NCI-H748 (cell line): ENCODE results near the gene TMEM139.
"Not testable (repeated sequence)": the region's sequence is repeated elsewhere in the genome, so short reads cannot be mapped to it uniquely, and the experiment has no call there.

Source experiments
- DNase-seq: peaks from one replicate; lab custom pipeline; 2025; ENCODE audit not compliant: unreplicated experiment; lab: John Stamatoyannopoulos, UW

TMEM139 gene

DNA sequence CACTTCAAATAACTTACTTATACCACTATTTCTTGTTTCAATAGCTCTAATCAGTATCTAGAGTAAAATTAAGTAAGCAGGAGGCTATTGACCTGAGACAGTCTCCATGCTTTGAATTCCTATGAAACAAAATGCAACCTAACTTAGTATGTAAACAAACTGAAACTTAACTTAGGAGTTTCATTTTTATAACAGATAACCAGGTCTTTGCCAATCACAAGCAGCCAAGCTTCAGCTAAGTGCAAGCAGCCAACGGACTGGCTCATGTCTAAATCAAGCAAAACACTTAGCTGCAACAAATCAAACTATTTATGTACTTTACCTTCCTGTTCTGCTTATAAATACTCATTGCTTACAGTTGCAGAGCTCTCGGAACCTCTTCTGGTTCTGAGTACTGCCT, 25.9 kb upstream of the TMEM139 start:
- no peak for DNase-seq

DNA sequence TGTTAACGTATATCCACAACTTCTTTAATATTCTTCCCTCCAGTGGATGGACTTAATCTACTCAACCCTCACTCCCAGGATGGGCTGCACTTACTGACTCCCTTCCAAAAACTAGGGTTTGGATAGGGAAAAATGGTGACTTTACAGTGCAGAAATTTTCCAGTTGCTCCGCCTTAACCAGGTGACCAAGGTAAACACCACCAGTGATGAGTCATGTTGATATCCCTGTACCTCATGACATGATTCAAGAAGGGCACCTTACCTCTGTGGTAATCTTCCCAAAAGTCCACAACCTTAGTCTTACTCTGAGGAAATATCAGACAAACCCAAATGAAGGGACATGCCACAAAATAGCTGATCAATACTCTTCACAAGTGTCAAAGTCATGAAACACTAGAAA, 25.0 kb upstream of the TMEM139 start:
- DNase-seq = no peak

GRCh38 chr7:143261901-143262300, 22.9 kb upstream of the TMEM139 start:
- DNase-seq = no peak

- DNase-seq = peak; percentile 76
These were observed 21.2 kb upstream of the TMEM139 start, which contains the start of gene GSTK1 for GRCh38 chr7:143263266-143264195. GSTK1 (plus strand) TSS chr7:143263441; CDS start chr7:143263514, 73 bp downstream.

- not testable (repeated sequence) for DNase-seq
These were observed 20.6 kb upstream of the TMEM139 start for GRCh38 chr7:143264196-143264568.

- DNase-seq = no peak
These were observed 19.6 kb upstream of the TMEM139 start for GRCh38 chr7:143265017-143265693.

DNA sequence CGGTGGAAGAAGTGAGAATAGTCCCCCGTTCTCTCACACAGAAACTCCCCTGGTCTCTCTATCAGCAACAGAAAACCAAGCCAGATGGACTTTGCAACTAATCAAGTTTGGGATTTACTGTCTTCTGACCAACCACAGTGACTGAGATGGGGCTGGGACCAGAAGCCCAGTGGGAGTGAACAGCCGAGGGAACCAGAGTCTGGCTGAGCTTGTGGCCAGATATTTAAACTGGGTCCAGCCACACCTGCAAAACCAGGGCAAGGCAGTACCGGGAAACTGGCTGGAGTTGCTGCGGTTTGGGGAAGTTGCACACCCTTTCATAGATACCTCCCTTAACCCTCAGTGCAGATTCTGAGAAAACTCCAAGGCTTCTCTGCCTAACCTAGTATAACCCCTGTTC, 15.5 kb upstream of the TMEM139 start:
- no peak for DNase-seq

GRCh38 chr7:143271240-143271639, 13.5 kb upstream of the TMEM139 start:
- DNase-seq = no peak

DNA sequence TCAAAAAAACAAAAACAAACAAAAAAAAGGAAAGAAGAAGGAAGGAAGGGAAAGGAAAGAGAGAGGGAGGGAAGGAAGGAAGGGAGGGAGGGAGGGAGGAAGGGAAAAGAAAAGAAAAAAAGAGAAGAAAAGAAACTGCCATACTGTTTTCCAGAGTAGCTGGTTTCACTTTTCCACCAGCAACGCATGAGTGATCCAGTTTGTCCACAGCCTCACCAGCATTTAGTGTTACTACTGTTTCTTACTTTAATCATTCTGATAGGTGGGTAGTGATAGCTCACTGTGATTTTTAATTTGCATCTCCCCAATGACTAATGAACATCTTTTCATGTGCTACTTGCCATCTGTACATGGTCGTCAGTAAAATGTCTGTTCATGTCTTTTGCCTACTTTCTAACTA, 11.9 kb upstream of the TMEM139 start:
- no peak for DNase-seq

DNA sequence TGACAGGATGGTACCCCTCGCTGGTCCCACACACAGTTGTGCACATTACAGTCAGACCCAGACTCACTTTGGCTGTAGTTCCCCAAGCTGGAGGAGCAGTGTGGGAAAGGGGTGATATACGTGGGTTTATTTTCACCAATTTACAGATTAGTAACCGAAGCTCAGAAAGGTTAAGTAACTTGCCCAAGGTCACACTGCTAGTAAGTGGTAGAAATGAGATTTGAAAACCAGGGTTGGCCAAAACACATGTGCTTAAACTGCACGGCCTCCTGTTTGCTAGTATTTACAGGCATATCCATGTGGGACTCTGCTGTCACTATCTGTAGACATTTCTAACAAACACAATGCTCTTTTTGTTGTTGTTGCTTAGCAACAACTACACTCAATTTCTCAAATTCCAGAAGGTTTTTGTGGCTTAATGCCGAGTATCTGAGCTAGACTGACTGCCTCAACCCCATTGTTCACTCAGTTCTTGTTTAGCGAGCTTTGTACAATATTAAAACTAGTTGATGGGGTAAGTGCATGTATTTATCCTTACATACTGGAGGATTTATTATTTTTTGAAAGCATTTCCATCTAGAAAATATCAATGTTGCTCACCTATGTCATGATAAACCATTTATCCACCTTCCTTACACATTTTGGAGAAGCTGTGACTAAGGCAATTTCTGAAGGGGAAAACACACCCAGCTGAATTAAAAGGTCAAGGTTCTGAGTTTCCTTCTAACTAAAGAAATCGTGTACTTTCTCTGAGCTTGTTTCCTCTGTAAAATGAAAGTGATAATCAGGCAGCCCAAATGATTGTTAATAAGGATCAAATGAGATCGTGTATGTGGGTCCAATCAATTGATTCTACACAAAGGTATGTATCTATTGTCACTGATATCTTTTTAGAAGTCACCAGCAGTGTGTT, 5.3 kb upstream of the TMEM139 start:
- DNase-seq = peak; percentile 60

- no peak for DNase-seq
These were observed 4.6 kb upstream of the TMEM139 start for GRCh38 chr7:143280160-143280559.

DNA sequence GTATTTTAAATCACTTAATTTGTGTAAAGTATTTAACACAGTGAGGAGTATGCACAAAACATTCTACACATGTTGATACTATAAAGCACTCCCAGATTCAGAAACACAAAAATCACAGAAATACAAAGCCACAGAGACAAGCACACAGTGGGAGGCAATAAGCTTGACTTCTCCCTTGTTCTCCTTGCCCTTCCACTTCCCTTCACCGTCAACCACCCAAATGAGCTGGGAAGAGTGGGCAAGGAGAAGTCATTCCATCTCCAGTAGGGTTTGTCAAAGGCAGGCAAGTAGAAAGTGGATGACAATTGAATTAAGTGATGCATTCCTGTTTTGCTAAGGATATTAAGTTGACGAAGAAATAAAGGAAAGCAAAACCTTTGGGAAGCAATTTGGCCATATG, 4.2 kb upstream of the TMEM139 start:
- no peak for DNase-seq

DNA sequence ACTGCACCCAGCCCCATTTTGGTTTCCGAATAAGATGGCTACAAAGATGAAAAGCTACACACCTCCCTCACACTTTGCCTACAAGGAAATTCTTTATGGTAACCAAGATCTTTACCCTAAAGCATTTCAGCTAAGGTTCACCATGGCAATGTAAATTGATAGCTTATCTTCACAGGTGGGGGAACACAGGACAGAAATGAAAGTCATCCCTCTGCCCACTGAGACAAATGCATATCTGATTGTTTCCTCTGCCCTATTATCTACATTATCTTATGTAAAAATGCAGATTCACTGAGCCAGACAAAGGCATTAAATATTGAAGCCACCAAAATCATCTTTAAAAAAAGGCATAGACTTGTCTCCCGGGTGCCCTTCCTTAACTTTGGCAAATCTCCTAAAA, 3.2 kb upstream of the TMEM139 start:
- DNase-seq = no peak

DNA sequence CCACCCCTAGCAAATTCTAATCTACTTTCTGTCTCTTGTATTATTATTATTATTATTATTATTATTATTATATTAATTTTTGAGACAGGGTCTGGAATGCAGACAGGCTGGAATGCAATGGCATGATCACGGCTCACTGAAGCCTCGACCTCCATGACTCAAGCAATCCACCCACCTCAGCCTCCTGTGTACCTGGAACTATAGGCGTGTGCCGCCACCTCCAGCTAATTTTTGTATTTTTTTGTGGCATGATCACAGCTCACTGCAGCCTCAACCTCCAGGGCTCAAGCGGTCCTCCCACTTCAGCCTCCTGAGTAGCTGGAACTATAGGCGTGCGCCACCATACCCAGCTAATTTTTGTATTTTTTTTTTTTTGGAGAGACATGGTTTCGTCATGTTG, 2.6 kb upstream of the TMEM139 start:
- no peak for DNase-seq

- no peak for DNase-seq
These were observed 1.4 kb upstream of the TMEM139 start for GRCh38 chr7:143283381-143283780.

- no peak for DNase-seq
These were observed 666 bp downstream of the TMEM139 start for GRCh38 chr7:143285470-143285778.

DNA sequence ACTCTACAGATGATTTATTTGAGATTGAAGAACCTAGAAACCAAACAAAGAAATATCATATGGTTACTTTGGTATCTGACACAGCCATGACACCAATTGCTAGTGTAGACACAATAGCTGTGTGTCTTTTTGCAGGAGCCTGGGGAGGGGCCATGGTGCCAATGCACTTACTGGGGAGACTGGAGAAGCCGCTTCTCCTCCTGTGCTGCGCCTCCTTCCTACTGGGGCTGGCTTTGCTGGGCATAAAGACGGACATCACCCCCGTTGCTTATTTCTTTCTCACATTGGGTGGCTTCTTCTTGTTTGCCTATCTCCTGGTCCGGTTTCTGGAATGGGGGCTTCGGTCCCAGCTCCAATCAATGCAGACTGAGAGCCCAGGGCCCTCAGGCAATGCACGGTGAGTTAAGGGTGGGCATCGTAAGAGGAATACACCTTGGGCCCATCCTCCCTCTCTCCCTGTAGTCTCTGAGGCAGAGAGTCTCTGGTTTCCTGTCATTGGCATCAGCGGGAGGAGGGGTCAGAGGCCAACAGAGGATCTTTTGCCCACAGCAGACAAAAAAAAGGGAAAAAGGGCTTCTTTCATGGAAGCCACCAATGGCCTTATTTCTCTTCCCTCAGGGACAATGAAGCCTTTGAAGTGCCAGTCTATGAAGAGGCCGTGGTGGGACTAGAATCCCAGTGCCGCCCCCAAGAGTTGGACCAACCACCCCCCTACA, 1.2 kb downstream of the TMEM139 start:
- DNase-seq = no peak

DNA sequence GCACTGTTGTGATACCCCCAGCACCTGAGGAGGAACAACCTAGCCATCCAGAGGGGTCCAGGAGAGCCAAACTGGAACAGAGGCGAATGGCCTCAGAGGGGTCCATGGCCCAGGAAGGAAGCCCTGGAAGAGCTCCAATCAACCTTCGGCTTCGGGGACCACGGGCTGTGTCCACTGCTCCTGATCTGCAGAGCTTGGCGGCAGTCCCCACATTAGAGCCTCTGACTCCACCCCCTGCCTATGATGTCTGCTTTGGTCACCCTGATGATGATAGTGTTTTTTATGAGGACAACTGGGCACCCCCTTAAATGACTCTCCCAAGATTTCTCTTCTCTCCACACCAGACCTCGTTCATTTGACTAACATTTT, 1.7 kb downstream of the TMEM139 start:
- no peak for DNase-seq

GRCh38 chr7:143287339-143287934, 2.7 kb downstream of the TMEM139 start:
- no peak for DNase-seq
